ENCODE results near the gene RAB12.
A peak's percentile ranks its signal among the peaks of the same experiment; 100 is the strongest.
"Not testable (repeated sequence)": the region's sequence is repeated elsewhere in the genome, so short reads cannot be mapped to it uniquely, and the experiment has no call there.

Gene RAB12

GRCh38 chr18:8608795-8609658, at the start of gene RAB12:
Gene RAB12, plus strand, starts transcription at chr18:8609437. Its CDS starts 3 bp downstream, at chr18:8609440.
- DNase-seq: peak; percentile 87

- DNase-seq: no peak
Observed at GRCh38 chr18:8559612-8560186, 49.5 kb upstream of the RAB12 start.

- no peak for DNase-seq
Observed at GRCh38 chr18:8561123-8561910, 47.9 kb upstream of the RAB12 start.

- no peak for DNase-seq
Observed at GRCh38 chr18:8562070-8562469, 47.2 kb upstream of the RAB12 start.

GRCh38 chr18:8562919-8563318, 46.3 kb upstream of the RAB12 start:
- DNase-seq: no peak

- no peak for DNase-seq
Observed at GRCh38 chr18:8571399-8571798, 37.8 kb upstream of the RAB12 start.

GRCh38 chr18:8573766-8574165, 35.5 kb upstream of the RAB12 start:
- not testable (repeated sequence) for DNase-seq

GRCh38 chr18:8584798-8585197, 24.4 kb upstream of the RAB12 start:
- no peak for DNase-seq

- no peak for DNase-seq
Observed at GRCh38 chr18:8586941-8587340, 22.3 kb upstream of the RAB12 start.

- no peak for DNase-seq
Observed at GRCh38 chr18:8595445-8595844, 13.8 kb upstream of the RAB12 start.

- DNase-seq: no peak
Observed at GRCh38 chr18:8601277-8602032, 7.8 kb upstream of the RAB12 start.

- no peak for DNase-seq
Observed at GRCh38 chr18:8602040-8602439, 7.2 kb upstream of the RAB12 start.

- DNase-seq: no peak
Observed at GRCh38 chr18:8602557-8602956, 6.7 kb upstream of the RAB12 start.

- DNase-seq: no peak
Observed at GRCh38 chr18:8603663-8604520, 5.3 kb upstream of the RAB12 start.

- DNase-seq: no peak
Observed at GRCh38 chr18:8605974-8606373, 3.3 kb upstream of the RAB12 start.

- peak; percentile 20 for DNase-seq
Observed at GRCh38 chr18:8607776-8608742, 1.2 kb upstream of the RAB12 start.

- no peak for DNase-seq
Observed at GRCh38 chr18:8609659-8610458, 622 bp downstream of the RAB12 start.

- no peak for DNase-seq
Observed at GRCh38 chr18:8610459-8610851, 1.2 kb downstream of the RAB12 start.

- no peak for DNase-seq
Observed at GRCh38 chr18:8611916-8612576, 2.8 kb downstream of the RAB12 start.
